ENCODE results near the gene FBXO45. TPM values are rescaled to one million over a fixed set of nuclear protein-coding genes. Genes with fewer than 3 reads are reported as not detected.
"Not testable (repeated sequence)": the region's sequence is repeated elsewhere in the genome, so short reads cannot be mapped to it uniquely, and the experiment has no call there.

The FBXO45 gene
- total RNA-seq, 1 experiment from 2014 or later, result 16.0 TPM

- Mint-ChIP-seq H3K36me3 (ENCODE audit: insufficient read depth, unreplicated experiment) (no peaks in the 10 kb centered on the region), H3K4me1 (ENCODE audit: insufficient read depth, unreplicated experiment) (peaks cover 9% of the 10 kb centered on the region), H3K4me3 (ENCODE audit: unreplicated experiment) (no peak overlapping the region), H3K9me3 (ENCODE audit: unreplicated experiment) (peaks cover 7% of the 10 kb centered on the region), H3K27ac (ENCODE audit: low read depth, unreplicated experiment) (no peak overlapping the region), H3K27me3 (ENCODE audit: insufficient read depth, unreplicated experiment) (no peaks in the 10 kb centered on the region)
- TF ChIP-seq, protein P1, sequence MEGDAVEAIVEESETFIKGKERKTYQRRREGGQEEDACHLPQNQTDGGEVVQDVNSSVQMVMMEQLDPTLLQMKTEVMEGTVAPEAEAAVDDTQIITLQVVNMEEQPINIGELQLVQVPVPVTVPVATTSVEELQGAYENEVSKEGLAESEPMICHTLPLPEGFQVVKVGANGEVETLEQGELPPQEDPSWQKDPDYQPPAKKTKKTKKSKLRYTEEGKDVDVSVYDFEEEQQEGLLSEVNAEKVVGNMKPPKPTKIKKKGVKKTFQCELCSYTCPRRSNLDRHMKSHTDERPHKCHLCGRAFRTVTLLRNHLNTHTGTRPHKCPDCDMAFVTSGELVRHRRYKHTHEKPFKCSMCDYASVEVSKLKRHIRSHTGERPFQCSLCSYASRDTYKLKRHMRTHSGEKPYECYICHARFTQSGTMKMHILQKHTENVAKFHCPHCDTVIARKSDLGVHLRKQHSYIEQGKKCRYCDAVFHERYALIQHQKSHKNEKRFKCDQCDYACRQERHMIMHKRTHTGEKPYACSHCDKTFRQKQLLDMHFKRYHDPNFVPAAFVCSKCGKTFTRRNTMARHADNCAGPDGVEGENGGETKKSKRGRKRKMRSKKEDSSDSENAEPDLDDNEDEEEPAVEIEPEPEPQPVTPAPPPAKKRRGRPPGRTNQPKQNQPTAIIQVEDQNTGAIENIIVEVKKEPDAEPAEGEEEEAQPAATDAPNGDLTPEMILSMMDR (IDR thresholded peaks at IDR 0.05; ENCODE audit: unreplicated experiment), result no peak
- ChIA-PET POLR2A (interaction anchor here (0.6 to 0.9 kb wide), 2 partner anchors 39 to 44 kb away, joined by 3 read pairs; partner anchors contain the start of genes FBXO45 and WDR53), CTCF (interaction anchor here (0.6 to 10.2 kb wide), 6 partner anchors 74 to 538 kb away, joined by 3 to 149 read pairs (median 5); partner anchors contain the start of gene NCBP2)
- BruUV-seq (replicated peaks), result no TSS peak
- intact Hi-C loops (cut with micrococcal nuclease), result no loop called here
- no peak for DNase-seq (ENCODE audit: unreplicated experiment)
These were observed 43.5 kb downstream of the FBXO45 start for GRCh38 chr3:196611761-196612483.

DNA sequence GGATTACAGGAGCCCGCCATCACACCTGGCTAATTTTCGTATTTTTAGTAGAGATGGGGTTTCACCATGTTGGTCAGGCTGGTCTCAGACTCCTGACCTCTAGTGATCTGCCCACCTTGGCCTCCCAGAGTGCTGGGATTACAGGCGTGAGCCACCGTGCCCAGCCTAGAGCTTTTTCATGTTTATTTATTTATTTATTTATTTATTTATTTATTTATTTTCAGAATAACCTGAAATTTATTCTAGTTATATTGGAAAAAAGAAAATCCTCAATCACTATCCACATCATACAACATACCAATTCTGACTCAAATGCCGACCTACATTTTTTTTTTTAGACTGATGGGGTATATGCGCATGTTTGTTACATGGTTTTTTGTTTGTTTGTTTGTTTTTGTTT is 46.8 kb downstream of the FBXO45 start:
- H3K27ac Mint-ChIP-seq (ENCODE audit: low read depth, unreplicated experiment); BruUV-seq (replicated peaks); POLR2A ChIA-PET; H3K27me3 Mint-ChIP-seq (ENCODE audit: insufficient read depth, unreplicated experiment); H3K9me3 Mint-ChIP-seq (ENCODE audit: unreplicated experiment); intact Hi-C loops (cut with micrococcal nuclease); DNase-seq (ENCODE audit: unreplicated experiment); H3K4me1 Mint-ChIP-seq (ENCODE audit: insufficient read depth, unreplicated experiment); H3K4me3 Mint-ChIP-seq (ENCODE audit: unreplicated experiment); H3K36me3 Mint-ChIP-seq (ENCODE audit: insufficient read depth, unreplicated experiment): not testable (repeated sequence)
- CTCF ChIA-PET, result interaction anchor here (0.7 to 10.2 kb wide), 2 partner anchors 71 to 264 kb away, joined by 3 to 149 read pairs; no protein-coding TSS in a partner anchor

DNA sequence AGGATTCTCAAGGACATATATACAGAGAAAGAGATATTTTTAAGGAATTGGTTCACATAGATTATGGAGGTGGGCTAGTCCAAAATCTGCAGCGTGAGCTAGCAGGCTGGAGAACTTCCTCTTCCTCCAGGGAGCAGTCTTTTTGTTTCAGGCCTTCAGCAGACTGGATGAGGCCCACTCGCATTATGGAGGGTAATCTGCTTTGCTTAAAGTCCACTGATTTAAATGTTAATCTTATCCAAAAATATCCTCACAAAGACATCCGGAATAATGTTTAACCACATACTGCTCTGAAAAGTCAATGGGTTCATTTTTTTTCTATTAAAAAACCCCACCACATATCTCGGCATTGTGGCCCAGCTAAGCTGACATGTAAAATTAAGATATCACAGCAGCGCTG is 48.8 kb downstream of the FBXO45 start:
- TF ChIP-seq, protein P1 (IDR thresholded peaks at IDR 0.05; ENCODE audit: unreplicated experiment), result no peak
- H3K4me3 Mint-ChIP-seq (ENCODE audit: unreplicated experiment), result no peak overlapping the region
- BruUV-seq (replicated peaks), result no TSS peak
- CTCF ChIA-PET, result interaction anchor here (0.6 to 1.0 kb wide), 2 partner anchors 37 to 65 kb away, joined by 3 read pairs; no protein-coding TSS in a partner anchor
- no peak overlapping the region for H3K27ac Mint-ChIP-seq (ENCODE audit: low read depth, unreplicated experiment)
- H3K36me3 Mint-ChIP-seq (ENCODE audit: insufficient read depth, unreplicated experiment), result no peaks in the 10 kb centered on the region
- POLR2A ChIA-PET, result interaction anchor here (1.4 kb wide), 1 partner anchor 9 kb away, joined by 3 read pairs; no protein-coding TSS in a partner anchor
- no peaks in the 10 kb centered on the region for H3K27me3 Mint-ChIP-seq (ENCODE audit: insufficient read depth, unreplicated experiment)
- intact Hi-C loops (cut with micrococcal nuclease), result no loop called here
- H3K4me1 Mint-ChIP-seq (ENCODE audit: insufficient read depth, unreplicated experiment), result no peaks in the 10 kb centered on the region
- H3K9me3 Mint-ChIP-seq (ENCODE audit: unreplicated experiment), result no peaks in the 10 kb centered on the region
- no peak for DNase-seq (ENCODE audit: unreplicated experiment)

DNA sequence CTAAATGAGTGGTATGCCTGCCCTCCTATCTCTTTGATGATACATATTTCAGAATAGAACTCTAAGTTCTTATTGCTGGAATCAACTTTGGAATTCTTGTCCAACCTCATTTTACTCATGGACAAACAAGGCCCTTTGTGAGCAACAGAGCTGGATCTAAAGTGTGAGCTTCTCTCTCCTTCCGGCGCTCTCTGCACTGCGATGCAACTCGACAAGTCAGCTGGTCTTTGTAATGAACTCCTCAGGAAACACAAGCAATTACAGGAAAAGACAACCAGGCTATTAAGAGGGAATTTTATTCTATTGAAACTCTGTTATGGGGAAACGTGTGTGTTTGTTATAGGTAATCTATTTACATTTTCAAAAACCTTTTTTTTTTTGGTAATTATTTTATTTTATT is 50.8 kb downstream of the FBXO45 start:
- H3K36me3 Mint-ChIP-seq (ENCODE audit: insufficient read depth, unreplicated experiment), result no peaks in the 10 kb centered on the region
- intact Hi-C loops (cut with micrococcal nuclease), result no loop called here
- no peak overlapping the region for H3K4me3 Mint-ChIP-seq (ENCODE audit: unreplicated experiment)
- DNase-seq (ENCODE audit: unreplicated experiment), result no peak
- POLR2A ChIA-PET, result interaction anchor here (1.6 kb wide), 1 partner anchor 10 kb away, joined by 4 read pairs; no protein-coding TSS in a partner anchor
- no peak overlapping the region for H3K27ac Mint-ChIP-seq (ENCODE audit: low read depth, unreplicated experiment)
- no peaks in the 10 kb centered on the region for H3K9me3 Mint-ChIP-seq (ENCODE audit: unreplicated experiment)
- no peaks in the 10 kb centered on the region for H3K4me1 Mint-ChIP-seq (ENCODE audit: insufficient read depth, unreplicated experiment)
- CTCF ChIA-PET, result no interaction called here
- H3K27me3 Mint-ChIP-seq (ENCODE audit: insufficient read depth, unreplicated experiment), result no peaks in the 10 kb centered on the region
- no TSS peak for BruUV-seq (replicated peaks)
- TF ChIP-seq, protein P1 (IDR thresholded peaks at IDR 0.05; ENCODE audit: unreplicated experiment), result no peak

DNA sequence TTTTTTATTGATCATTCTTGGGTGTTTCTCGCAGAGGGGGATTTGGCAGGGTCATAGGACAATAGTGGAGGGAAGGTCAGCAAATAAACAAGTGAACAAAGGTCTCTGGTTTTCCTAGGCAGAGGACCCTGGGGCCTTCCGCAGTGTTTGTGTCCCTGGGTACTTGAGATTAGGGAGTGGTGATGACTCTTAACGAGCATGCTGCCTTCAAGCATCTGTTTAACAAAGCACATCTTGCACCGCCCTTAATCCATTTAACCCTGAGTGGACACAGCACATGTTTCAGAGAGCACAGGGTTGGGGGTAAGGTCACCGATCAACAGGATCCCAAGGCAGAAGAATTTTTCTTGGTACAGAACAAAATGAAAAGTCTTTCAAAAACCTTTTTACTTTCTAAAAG is 51.2 kb downstream of the FBXO45 start:
- H3K27me3 Mint-ChIP-seq (ENCODE audit: insufficient read depth, unreplicated experiment); H3K4me3 Mint-ChIP-seq (ENCODE audit: unreplicated experiment); H3K36me3 Mint-ChIP-seq (ENCODE audit: insufficient read depth, unreplicated experiment); H3K27ac Mint-ChIP-seq (ENCODE audit: low read depth, unreplicated experiment); BruUV-seq (replicated peaks); intact Hi-C loops (cut with micrococcal nuclease); H3K4me1 Mint-ChIP-seq (ENCODE audit: insufficient read depth, unreplicated experiment); H3K9me3 Mint-ChIP-seq (ENCODE audit: unreplicated experiment); DNase-seq (ENCODE audit: unreplicated experiment); CTCF ChIA-PET: not testable (repeated sequence)
- POLR2A ChIA-PET, result interaction anchor here (1.6 kb wide), 1 partner anchor 10 kb away, joined by 4 read pairs; no protein-coding TSS in a partner anchor
